ENCODE results near the gene EIF3F. TPM values are rescaled to one million over a fixed set of nuclear protein-coding genes. Genes with fewer than 3 reads are reported as not detected.

Gene EIF3F
- total and polyA plus RNA-seq, 2 of the 8 experiments (the other 6 are each of a cell fraction or from before 2014, with no cell fraction given): 222 to 388 TPM

DNA sequence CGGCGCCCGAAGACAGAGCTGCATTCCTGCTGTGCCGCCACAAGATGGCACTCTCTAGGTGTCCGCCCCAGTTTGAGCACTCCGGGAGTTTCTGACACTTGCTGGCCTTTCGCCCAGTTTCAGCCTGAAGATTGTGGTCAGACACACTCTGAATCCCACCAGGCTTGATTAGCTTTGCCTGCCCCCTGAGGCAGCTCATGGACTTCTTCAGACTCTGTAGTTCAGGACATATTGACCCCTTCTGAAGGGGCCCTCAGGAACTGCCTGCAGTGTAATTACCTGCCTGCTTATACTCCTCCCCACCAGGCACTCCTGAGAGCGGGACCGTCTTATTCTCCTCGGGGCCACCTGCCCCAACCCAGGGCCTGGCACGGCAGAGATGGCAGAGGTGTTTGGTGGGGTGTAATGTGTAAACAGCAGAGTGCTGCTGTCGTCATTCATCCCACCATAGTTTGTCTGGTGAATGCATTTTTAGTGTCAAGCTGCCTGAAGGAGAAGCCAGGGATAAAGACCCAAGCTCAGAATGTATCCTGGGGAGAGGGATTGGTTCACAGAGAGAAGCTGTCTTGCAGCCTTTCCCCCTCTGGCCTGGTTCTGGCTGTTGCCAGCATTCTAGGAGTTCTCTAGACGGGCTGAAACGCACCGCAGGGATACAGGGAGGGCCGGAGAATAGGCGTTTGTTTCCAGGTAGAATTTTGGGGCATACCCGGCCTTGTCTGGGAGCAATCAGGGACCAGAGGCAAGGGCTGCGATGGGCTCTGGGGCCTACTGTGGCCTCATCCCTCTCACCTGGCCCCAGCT lies 46.4 kb downstream of the EIF3F start (continued):
- TF ChIP-seq, protein P1, sequence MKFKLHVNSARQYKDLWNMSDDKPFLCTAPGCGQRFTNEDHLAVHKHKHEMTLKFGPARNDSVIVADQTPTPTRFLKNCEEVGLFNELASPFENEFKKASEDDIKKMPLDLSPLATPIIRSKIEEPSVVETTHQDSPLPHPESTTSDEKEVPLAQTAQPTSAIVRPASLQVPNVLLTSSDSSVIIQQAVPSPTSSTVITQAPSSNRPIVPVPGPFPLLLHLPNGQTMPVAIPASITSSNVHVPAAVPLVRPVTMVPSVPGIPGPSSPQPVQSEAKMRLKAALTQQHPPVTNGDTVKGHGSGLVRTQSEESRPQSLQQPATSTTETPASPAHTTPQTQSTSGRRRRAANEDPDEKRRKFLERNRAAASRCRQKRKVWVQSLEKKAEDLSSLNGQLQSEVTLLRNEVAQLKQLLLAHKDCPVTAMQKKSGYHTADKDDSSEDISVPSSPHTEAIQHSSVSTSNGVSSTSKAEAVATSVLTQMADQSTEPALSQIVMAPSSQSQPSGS (IDR thresholded peaks at IDR 0.05; ENCODE audit: low read length): no peak
- no peak for TF ChIP-seq GTF2F1 (IDR thresholded peaks at IDR 0.05; ENCODE audit: borderline replicate concordance, low read depth, low read length)
- TF ChIP-seq RNF2 (IDR thresholded peaks at IDR 0.05; ENCODE audit: borderline replicate concordance, low read depth, low read length, missing control alignments, poor library complexity, severe bottlenecking): no peak
- no peak for TF ChIP-seq BACH1 (IDR thresholded peaks at IDR 0.05; ENCODE audit: low read length)
- TF ChIP-seq, protein P2, sequence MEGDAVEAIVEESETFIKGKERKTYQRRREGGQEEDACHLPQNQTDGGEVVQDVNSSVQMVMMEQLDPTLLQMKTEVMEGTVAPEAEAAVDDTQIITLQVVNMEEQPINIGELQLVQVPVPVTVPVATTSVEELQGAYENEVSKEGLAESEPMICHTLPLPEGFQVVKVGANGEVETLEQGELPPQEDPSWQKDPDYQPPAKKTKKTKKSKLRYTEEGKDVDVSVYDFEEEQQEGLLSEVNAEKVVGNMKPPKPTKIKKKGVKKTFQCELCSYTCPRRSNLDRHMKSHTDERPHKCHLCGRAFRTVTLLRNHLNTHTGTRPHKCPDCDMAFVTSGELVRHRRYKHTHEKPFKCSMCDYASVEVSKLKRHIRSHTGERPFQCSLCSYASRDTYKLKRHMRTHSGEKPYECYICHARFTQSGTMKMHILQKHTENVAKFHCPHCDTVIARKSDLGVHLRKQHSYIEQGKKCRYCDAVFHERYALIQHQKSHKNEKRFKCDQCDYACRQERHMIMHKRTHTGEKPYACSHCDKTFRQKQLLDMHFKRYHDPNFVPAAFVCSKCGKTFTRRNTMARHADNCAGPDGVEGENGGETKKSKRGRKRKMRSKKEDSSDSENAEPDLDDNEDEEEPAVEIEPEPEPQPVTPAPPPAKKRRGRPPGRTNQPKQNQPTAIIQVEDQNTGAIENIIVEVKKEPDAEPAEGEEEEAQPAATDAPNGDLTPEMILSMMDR (IDR thresholded peaks at IDR 0.05; ENCODE audit: control extremely low read depth in 1 of 3, insufficient read depth in 1 of 3, low read depth in 1 of 3, low read length in 3 of 3): peak; percentile 85 to 91 (median 88)
- TF ChIP-seq ASH2L (IDR thresholded peaks at IDR 0.05; ENCODE audit: low read length): no peak
- TF ChIP-seq CHD2 (IDR thresholded peaks at IDR 0.05; ENCODE audit: low read length): no peak

Measured in H1 (cell line).